AG09309 (cell line): ENCODE results near the gene AK1.
A peak's percentile ranks its signal among the peaks of the same experiment; 100 is the strongest.

ENCODE experiments used
- DNase-seq: peaks from one replicate; pipeline ENCODE4 v3.0.0-alpha.2; 2010; ENCODE audit warnings: low read depth
- H3K4me3 ChIP-seq: 2 replicates; pipeline ENCODE4 v1.5.1; 2011; ENCODE audit warnings: mild to moderate bottlenecking, low read depth, low read length, moderate library complexity; ENCODE audit not compliant: control insufficient read depth
- CTCF ChIP-seq: IDR thresholded peaks from 2 replicates; pipeline ENCODE4 v1.5.1; 2011; ENCODE audit warnings: mild to moderate bottlenecking, low read depth, low read length, inconsistent platforms; ENCODE audit not compliant: insufficient read depth, control insufficient read depth; ENCODE audit errors: missing control alignments

The AK1 gene

DNA sequence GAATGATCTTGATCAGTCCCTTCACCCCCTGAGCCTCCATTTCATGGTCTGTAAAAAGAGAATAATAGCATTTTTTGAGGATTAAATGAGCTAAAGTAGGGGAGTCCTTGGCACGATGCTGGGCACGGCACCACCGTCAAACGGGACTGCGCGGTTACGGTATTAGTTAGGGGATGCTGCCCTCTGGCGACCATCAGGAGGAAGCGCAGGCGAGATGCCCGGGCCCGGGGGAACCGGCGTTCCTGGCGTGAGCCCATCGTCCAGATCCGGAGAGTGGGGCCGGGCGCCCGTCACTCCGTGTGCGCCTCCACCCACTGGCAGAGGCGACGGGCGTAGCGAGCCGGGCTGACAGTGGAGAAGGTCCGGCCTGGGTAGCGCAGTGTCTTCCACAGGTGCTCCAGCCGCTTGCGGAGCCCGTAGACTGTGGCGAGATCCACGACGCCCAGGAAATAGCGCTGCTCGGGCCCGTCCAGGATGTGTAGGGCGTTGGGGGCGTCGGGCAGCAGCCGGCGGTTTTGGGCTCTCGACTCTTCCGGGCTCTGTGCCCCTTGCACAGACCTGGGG is 44.2 kb upstream of the AK1 start:
- TF ChIP-seq CTCF: peak; percentile 88
- peak overlapping the region; percentile 32 for H3K4me3 ChIP-seq
- no peak for DNase-seq

- H3K4me3 ChIP-seq: no peak overlapping the region
- TF ChIP-seq CTCF: no peak
- DNase-seq: no peak
These were observed 43.3 kb upstream of the AK1 start for GRCh38 chr9:127920794-127921193.

DNA sequence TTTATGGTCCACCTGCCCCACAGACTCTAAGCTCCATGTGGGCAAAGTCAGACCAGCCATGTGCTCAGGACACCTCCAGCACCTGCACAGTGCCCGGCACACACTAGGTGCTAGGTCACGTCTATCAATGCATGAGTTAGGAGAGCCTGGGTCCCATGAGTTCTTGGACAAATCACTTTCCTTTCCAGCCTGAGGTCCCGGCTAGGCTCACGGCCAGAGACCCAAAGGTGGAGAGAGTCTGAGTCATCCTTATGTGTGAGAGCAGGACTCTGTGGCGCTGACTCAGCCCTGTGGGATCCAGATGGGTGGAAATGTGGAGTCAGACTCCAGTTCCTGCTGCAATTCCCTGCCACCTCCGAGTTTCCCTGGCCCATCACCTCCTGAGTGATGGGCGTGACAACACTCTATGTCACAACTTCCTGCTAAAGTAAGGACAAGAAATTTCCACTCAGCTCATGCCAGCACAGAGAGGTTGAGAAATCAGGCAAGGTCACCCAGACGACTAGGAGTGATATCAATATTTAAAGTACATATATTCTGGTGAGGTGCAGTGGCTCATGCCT is 41.9 kb upstream of the AK1 start:
- peak; percentile 99 for DNase-seq
- H3K4me3 ChIP-seq: no peak overlapping the region
- no peak for TF ChIP-seq CTCF

- DNase-seq: no peak
- H3K4me3 ChIP-seq: no peak overlapping the region
- TF ChIP-seq CTCF: peak; percentile 14
These were observed 41.0 kb upstream of the AK1 start for GRCh38 chr9:127918183-127919107.

- no peak for DNase-seq
- H3K4me3 ChIP-seq: no peak overlapping the region
- TF ChIP-seq CTCF: no peak
These were observed 40.1 kb upstream of the AK1 start for GRCh38 chr9:127917603-127918002.

- DNase-seq: no peak
- no peak for TF ChIP-seq CTCF
- H3K4me3 ChIP-seq: peak within 1 kb of the TSS; percentile 74
These were observed 39.5 kb upstream of the AK1 start, which contains the start of gene ST6GALNAC4 for GRCh38 chr9:127916720-127917581. Gene ST6GALNAC4, minus strand, starts transcription at chr9:127917041. Its CDS starts 622 bp downstream, at chr9:127916419.
